Frontal cortex (tissue), 4 donors: ENCODE results near the gene COL28A1. TPM values are rescaled to one million over a fixed set of nuclear protein-coding genes. Genes with fewer than 3 reads are reported as not detected.
"Not testable (repeated sequence)": the region's sequence is repeated elsewhere in the genome, so short reads cannot be mapped to it uniquely, and the experiment has no call there.

Experiments used
- DNase-seq, 2 donors: peaks; one replicate each; pipeline ENCODE4 v3.0.0; 2012; ENCODE audit warnings: low spot score in 2 of 2
- FAIRE-seq: peaks from 2 replicates; lab custom pipeline; 2012; peaks lifted over from hg19 to GRCh38; lab: Jason Lieb, UNC
- total RNA-seq: library from RNA; depleted of rRNA; stranded (reverse); fragments of >200 nt; gene quantifications from one replicate; pipeline ENCODE4 v1.2.3, GENCODE V29; 2014
- donor health status: control.
- donor health status: control.
- donor health status: control.

Gene COL28A1
- total RNA-seq, 1 donor from 2014 or later: 0.82 TPM

DNA sequence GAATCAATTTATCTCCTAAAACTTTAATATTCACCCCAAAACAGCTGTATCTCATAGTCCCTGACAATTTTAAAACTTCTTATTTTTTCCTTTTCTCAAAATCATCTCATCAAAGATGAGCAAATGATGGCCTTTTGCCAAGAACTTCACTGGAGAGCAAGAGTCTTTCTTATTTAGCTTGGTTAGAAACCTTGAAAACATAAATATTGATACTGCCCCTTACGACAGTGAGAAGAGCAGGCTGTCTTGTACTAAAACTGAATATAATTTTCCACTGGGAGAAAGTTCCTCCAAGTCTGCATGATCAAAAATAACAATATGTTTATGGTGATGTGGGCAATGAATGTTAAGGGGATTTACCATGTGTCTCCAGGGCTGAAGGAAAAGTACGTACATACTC lies 109.0 kb downstream of the COL28A1 start:
- DNase-seq (no peak), FAIRE-seq (no peak)

DNA sequence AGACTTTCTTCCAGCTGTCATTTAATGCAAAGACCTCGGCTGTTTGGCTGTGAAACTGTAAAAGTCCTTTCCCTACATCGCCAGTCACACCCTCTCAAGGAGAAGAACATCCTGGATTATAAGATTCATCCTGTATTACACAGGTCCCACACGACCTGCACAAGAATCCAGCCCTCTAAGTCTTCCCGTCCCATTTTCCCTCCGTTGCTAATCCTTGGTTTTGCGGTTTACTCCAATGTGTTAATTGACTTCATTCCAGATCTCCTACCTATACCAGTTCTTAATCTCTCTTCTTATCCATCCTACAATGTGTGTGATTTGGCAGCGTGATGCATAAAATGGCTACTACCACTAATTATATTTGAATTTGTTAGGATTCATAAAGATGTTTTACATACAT lies 110.4 kb downstream of the COL28A1 start:
- DNase-seq (no peak), FAIRE-seq (no peak)

DNA sequence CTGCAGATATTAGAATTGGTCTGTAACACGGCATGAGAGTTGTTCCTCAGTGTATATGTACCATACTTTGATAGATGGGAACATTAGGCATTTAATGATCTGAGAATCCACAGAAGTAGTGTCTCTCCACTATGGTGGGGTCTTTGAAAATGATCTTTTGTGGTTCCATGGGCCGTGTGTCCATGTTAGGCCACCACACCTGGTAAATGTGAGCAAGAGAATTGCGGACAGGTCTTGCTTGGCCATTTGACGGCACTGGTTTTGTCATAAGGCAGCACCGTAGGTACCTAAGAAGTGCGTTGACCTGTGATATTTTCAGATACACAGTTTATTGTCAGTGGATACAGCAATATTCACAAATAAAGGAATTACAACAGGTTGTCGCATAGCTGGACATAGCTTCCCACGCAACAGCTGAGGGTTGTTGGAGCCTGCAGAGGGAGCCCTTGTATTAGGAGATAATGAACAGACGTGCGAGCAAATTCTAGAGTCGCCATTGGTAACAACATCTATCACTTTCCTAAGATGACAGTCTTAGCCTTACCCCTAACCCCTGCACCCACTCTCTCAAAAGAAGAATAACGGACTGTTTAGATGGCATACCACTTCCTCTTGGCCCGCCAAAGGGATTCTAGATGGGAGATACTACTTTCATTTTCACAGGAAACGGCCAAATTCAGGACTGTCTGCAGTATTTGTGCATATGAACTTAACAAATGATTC lies 111.4 kb downstream of the COL28A1 start:
- FAIRE-seq (no peak), DNase-seq (peak; percentile 17 to 33)

GRCh38 chr7:7422641-7423040 lies 113.0 kb downstream of the COL28A1 start:
- FAIRE-seq: no peak
- no peak for DNase-seq

DNA sequence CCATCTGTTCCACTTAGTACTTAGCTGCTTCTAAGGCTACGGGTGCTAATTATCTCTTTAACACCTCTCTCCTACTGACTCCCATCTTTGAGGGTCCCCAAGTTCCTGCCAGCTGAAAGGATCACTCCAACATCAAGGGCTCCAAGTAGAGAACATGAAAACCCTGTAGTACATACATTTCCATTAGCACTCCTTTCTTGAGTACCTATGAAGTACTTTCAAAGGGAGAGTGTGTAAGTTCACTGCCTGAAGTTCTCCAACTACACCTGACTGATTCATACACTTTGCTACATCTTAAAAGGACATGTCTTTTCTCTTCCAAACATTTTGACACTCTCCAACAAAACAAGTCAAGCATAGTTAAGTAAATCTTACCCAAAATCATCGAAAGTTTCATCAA lies 113.8 kb downstream of the COL28A1 start:
- no peak for FAIRE-seq
- DNase-seq: no peak

- DNase-seq (no peak), FAIRE-seq (no peak)
Measured at GRCh38 chr7:7418997-7419396, 116.7 kb downstream of the COL28A1 start.

DNA sequence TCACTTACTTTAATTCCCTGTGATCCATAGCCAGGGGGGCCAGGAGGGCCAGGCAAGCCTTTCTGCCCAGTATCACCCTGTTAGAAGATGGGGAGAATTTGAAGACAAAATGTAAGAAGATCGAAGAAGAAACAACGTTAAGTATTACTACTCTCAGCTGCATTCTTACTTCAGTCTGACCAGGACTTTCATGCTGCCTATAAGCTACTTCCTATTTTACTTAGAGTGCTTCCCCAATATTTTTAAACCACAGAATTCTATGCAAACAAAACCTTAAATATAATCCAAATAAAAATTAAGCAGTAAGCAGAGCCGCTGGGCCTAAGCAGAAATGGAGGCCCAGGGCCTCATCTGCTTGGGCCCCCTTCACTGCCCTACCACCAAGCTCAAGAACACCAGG lies 117.8 kb downstream of the COL28A1 start:
- DNase-seq (no peak), FAIRE-seq (no peak)

DNA sequence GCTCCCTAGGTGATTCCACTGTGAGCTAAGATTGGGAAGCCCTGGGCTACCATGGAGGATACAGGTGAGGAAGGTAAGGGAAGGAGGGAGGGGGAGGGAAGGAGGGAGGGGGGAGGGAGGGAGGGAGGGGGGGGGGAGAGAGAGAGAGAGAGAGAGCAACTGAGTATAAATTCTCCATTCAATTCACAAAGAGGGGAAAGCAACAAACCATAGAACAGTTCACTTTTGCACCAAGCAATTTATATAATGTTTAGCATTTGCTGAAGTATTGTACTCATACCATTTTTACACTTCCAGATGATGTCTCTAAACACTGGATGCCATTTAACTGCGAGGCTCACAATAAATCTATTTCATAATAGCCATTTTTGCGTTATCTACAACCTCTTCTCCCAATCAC lies 118.3 kb downstream of the COL28A1 start:
- DNase-seq: no peak
- FAIRE-seq: no peak

- no peak for DNase-seq
- no peak for FAIRE-seq
Measured at GRCh38 chr7:7416031-7416858, 119.4 kb downstream of the COL28A1 start.

GRCh38 chr7:7414791-7415603 lies 120.7 kb downstream of the COL28A1 start:
- no peak for FAIRE-seq
- no peak for DNase-seq

- DNase-seq: no peak
- no peak for FAIRE-seq
Measured at GRCh38 chr7:7408001-7408770, 127.5 kb downstream of the COL28A1 start.

DNA sequence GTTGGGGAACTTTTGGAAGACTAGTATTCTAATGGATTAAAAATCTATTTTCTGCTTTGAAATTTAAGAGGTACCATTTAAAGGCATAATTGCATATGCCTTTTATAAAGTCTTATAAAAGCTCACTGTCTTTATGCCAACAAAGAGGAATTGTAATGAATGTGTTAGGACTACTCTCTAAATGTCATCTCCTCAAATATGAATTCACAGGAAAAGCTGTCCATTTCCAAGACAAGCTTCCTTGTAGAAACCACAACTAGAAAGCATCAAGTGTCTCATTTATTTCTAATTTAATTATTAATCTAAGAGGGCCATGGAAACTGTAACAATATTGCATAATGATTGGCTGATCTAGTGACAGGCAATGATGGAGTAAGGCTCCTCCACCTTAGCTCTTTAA lies 130.2 kb downstream of the COL28A1 start:
- FAIRE-seq (no peak), DNase-seq (no peak)

GRCh38 chr7:7399707-7400106 lies 136.0 kb downstream of the COL28A1 start:
- DNase-seq (no peak), FAIRE-seq (no peak)

DNA sequence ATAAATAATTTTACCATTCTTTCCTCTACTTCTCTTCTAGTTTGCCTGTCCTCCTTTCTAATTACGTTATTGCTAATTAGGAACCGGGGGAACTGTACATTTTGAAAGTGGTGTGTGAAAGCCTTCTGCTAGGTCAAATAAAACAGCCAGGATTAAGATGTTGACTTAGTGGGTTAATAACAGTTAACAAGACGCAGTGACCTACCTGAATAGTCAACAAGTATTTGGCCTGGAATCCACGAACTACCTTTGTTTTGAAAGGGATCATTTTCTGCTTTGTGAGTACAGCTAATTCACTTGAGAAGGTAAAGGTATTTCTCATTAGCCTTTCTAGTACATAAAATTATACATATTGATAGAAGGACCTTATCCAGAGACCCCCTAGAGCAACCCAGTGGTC lies 139.9 kb downstream of the COL28A1 start:
- FAIRE-seq: no peak
- no peak for DNase-seq

- FAIRE-seq, DNase-seq: not testable (repeated sequence)
Measured at GRCh38 chr7:7388164-7388563, 147.5 kb downstream of the COL28A1 start.

DNA sequence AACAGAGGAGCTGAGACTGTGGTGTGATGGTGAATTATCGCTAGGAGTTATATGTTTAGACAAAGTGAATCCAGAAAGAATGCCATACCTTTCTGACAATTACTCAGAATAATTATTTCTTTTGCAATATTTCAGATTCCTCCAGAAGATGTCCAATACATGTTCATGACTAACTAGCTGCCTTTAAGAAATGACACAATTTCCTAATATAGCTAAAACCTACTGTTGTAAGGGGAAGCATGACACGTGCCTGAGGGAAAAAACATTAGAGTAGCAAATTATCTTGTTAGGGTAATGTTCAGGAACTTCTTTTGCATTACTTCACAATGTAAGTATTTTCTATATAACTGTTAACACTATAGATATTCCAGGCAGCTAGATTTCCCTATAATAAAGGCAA lies 150.3 kb downstream of the COL28A1 start:
- no peak for FAIRE-seq
- no peak for DNase-seq

DNA sequence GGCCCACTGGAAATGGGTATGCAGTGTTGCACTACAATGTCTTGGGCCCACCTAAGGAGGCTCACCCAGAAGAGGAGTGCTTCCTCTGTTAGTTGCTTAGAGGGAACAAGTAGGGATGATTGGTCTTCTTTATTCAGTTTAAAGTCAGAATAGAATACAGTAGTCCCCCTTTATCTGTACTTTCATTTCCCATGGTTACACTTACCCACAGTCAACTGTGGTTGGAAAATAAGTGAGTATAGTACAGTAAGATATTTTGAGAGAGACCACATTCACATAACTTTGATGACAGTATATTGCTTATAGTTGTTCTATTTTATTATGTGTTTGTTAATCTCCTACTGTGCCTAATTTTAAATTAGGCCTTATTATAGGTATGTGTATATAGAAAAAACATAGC lies 151.4 kb downstream of the COL28A1 start:
- FAIRE-seq (no peak), DNase-seq (no peak)

GRCh38 chr7:7375538-7375937 lies 160.1 kb downstream of the COL28A1 start:
- FAIRE-seq: no peak
- no peak for DNase-seq

GRCh38 chr7:7370076-7370475 lies 165.6 kb downstream of the COL28A1 start:
- no peak for DNase-seq
- no peak for FAIRE-seq

- DNase-seq: no peak
- no peak for FAIRE-seq
Measured at GRCh38 chr7:7369134-7369533, 166.5 kb downstream of the COL28A1 start.
